Measurements from ENCODE around the gene ACTR1B. TPM values are rescaled to one million over a fixed set of nuclear protein-coding genes. Genes with fewer than 3 reads are reported as not detected.

Gene ACTR1B
- total and polyA plus RNA-seq, 2 of the 4 experiments (the other 2 are of a cell fraction), result 40.5 to 68.8 TPM

DNA sequence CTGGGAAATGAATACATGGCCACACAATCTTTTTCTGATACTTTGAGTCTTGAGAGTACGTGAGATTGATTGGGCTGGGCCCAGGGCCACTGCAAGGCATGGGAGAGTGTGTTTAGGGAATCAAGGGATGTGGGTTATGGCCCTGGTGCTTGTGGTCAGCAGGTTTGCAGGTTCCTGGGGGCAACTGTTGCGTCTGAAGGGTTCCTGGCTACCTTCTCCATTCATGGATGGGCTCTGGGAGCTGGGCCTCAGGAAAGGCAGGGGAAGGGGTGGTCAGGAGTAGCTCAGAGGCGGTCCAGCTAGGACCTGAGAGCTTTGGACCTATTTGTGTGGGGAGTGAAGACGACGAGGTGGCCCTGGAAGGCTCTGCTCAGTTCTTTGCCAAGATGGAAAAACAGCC, 41.1 kb upstream of the ACTR1B start:
- H3K9me3 ChIP-seq (ENCODE audit: control insufficient read depth, insufficient read depth, low read length), result no peaks in the 10 kb centered on the region
- no peak overlapping the region for H2BK120ac ChIP-seq (ENCODE audit: low read depth, low read length)
- no peak overlapping the region for H4K91ac ChIP-seq (ENCODE audit: insufficient read depth, low read depth, low read length)
- H3K9me1 ChIP-seq (ENCODE audit: insufficient read depth, low read length), result no peaks in the 10 kb centered on the region
- H4K8ac ChIP-seq (ENCODE audit: low read depth in 2 of 2, low read length in 2 of 2), result no peak overlapping the region
- no peak overlapping the region for H2BK15ac ChIP-seq (ENCODE audit: low read depth, low read length)
- dilution Hi-C loops (cut with HindIII; ENCODE audit: low sequenced_read_pairs, unreplicated experiment) (no loop called here), in situ Hi-C loops (cut with MboI; ENCODE audit: low sequenced_read_pairs) (loop anchor here (10.0 kb wide), 1 partner anchor 680 kb away; no protein-coding TSS in a partner anchor), intact Hi-C loops (cut with micrococcal nuclease) (loop anchor here (5.0 to 10.0 kb wide), 4 partner anchors 60 to 1130 kb away; partner anchors contain the start of gene TMEM131)
- no peaks in the 10 kb centered on the region for H3K36me3 ChIP-seq (ENCODE audit: control insufficient read depth, insufficient read depth, low read length)
- H3K14ac ChIP-seq (replicated peaks; ENCODE audit: low read depth, low read length), result no peak overlapping the region
- DNase-seq (no peak), ATAC-seq (ENCODE audit: low read depth) (no peak)
- no peak overlapping the region for H3K4me2 ChIP-seq (ENCODE audit: low read depth, low read length)
- H3K79me1 ChIP-seq (ENCODE audit: low read depth in 1 of 2, low read length in 2 of 2), result no peaks in the 10 kb centered on the region
- no peak overlapping the region for H2AFZ ChIP-seq (replicated peaks; ENCODE audit: low read length, poor library complexity)
- no peak overlapping the region for H3K18ac ChIP-seq (ENCODE audit: low read depth, low read length)
- H2BK5ac ChIP-seq (ENCODE audit: low read depth, low read length, poor library complexity, severe bottlenecking), result no peak overlapping the region
- no peaks in the 10 kb centered on the region for H4K20me1 ChIP-seq (ENCODE audit: insufficient read depth, low read length)
- no peak overlapping the region for H3K4me3 ChIP-seq (ENCODE audit: insufficient read depth, low read depth, low read length)
- no peak overlapping the region for H2AK9ac ChIP-seq (replicated peaks; ENCODE audit: low read depth, low read length, poor library complexity)
- H4K5ac ChIP-seq (ENCODE audit: low read depth, low read length), result no peak overlapping the region
- H3K4me1 ChIP-seq (ENCODE audit: control insufficient read depth, insufficient read depth, low read length), result no peaks in the 10 kb centered on the region
- ChIA-PET CTCF (no interaction called here), POLR2A (ENCODE audit: unreplicated experiment) (no interaction called here)
- H2BK20ac ChIP-seq (ENCODE audit: low read depth, low read length), result no peak overlapping the region
- H3K27ac ChIP-seq (ENCODE audit: insufficient read depth, low read length), result no peak overlapping the region
- no peak overlapping the region for H3K56ac ChIP-seq (ENCODE audit: extremely low read depth, insufficient read depth, low read length)
- H3K23ac ChIP-seq (ENCODE audit: low read depth, low read length), result no peak overlapping the region
- peaks cover 8% of the 10 kb centered on the region for H3K27me3 ChIP-seq (ENCODE audit: control insufficient read depth, insufficient read depth, low read length)
- no peak for TF ChIP-seq RFX5 (IDR thresholded peaks at IDR 0.05; ENCODE audit: low read depth, low read length)
- no peak for TF ChIP-seq ELK1 (IDR thresholded peaks at IDR 0.05; ENCODE audit: borderline replicate concordance, low read depth, low read length)
- TF ChIP-seq, protein P1, sequence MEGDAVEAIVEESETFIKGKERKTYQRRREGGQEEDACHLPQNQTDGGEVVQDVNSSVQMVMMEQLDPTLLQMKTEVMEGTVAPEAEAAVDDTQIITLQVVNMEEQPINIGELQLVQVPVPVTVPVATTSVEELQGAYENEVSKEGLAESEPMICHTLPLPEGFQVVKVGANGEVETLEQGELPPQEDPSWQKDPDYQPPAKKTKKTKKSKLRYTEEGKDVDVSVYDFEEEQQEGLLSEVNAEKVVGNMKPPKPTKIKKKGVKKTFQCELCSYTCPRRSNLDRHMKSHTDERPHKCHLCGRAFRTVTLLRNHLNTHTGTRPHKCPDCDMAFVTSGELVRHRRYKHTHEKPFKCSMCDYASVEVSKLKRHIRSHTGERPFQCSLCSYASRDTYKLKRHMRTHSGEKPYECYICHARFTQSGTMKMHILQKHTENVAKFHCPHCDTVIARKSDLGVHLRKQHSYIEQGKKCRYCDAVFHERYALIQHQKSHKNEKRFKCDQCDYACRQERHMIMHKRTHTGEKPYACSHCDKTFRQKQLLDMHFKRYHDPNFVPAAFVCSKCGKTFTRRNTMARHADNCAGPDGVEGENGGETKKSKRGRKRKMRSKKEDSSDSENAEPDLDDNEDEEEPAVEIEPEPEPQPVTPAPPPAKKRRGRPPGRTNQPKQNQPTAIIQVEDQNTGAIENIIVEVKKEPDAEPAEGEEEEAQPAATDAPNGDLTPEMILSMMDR (conservative IDR thresholded peaks at IDR 0.05; ENCODE audit: low read depth, low read length), result no peak
- TF ChIP-seq, protein P2, sequence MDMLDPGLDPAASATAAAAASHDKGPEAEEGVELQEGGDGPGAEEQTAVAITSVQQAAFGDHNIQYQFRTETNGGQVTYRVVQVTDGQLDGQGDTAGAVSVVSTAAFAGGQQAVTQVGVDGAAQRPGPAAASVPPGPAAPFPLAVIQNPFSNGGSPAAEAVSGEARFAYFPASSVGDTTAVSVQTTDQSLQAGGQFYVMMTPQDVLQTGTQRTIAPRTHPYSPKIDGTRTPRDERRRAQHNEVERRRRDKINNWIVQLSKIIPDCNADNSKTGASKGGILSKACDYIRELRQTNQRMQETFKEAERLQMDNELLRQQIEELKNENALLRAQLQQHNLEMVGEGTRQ (IDR thresholded peaks at IDR 0.05; ENCODE audit: low read depth, low read length), result no peak
- TF ChIP-seq BHLHE40 (IDR thresholded peaks at IDR 0.05; ENCODE audit: low read depth, low read length), result no peak
- TF ChIP-seq RAD21 (IDR thresholded peaks at IDR 0.05; ENCODE audit: low read length), result no peak
- TF ChIP-seq MXI1 (IDR thresholded peaks at IDR 0.05; ENCODE audit: borderline replicate concordance, low read depth, low read length), result no peak
- TF ChIP-seq MAZ (IDR thresholded peaks at IDR 0.05; ENCODE audit: borderline replicate concordance, low read depth, low read length), result no peak
- TF ChIP-seq FOS (IDR thresholded peaks at IDR 0.05; ENCODE audit: low read depth, low read length), result no peak
- no peak for TF ChIP-seq SMC3 (IDR thresholded peaks at IDR 0.05; ENCODE audit: low read depth, low read length)
- TF ChIP-seq POLR2A (IDR thresholded peaks at IDR 0.05; ENCODE audit: low read depth, low read length), result no peak
- no peak for TF ChIP-seq MAFK (IDR thresholded peaks at IDR 0.05; ENCODE audit: low read depth, low read length)
- no peak for TF ChIP-seq RCOR1 (IDR thresholded peaks at IDR 0.05; ENCODE audit: insufficient replicate concordance, low read length)
- TF ChIP-seq CHD1 (IDR thresholded peaks at IDR 0.05; ENCODE audit: low read depth, low read length), result no peak
- no peak for TF ChIP-seq CEBPB (IDR thresholded peaks at IDR 0.05; ENCODE audit: low read depth, low read length)
- no peak for TF ChIP-seq NFE2L2 (IDR thresholded peaks at IDR 0.05; ENCODE audit: low read depth, low read length)
- WGBS, 2 experiments (ENCODE audit: extremely low coverage in 2 of 2, insufficient read length in 1 of 2), result no CpG with 5 or more reads among the region's 5 CpGs
- no peak overlapping the region for H3K4ac ChIP-seq (ENCODE audit: low read depth, low read length)
- no peak overlapping the region for H2AK5ac ChIP-seq (ENCODE audit: low read depth, low read length)
- BruUV-seq (replicated peaks), result no TSS peak
- H3K9ac ChIP-seq (ENCODE audit: low read depth, low read length), result no peak overlapping the region
